GM18519 (cell line): ENCODE data around the gene EPS8L3.

Experiments
- ATAC-seq: cut with Tn5 transposase; IDR thresholded peaks from one replicate; pipeline ENCODE4 v1.9.1; 2021; ENCODE audit warnings: mild to moderate bottlenecking, moderate library complexity; ENCODE audit not compliant: unreplicated experiment, low FRiP score

The EPS8L3 gene

DNA sequence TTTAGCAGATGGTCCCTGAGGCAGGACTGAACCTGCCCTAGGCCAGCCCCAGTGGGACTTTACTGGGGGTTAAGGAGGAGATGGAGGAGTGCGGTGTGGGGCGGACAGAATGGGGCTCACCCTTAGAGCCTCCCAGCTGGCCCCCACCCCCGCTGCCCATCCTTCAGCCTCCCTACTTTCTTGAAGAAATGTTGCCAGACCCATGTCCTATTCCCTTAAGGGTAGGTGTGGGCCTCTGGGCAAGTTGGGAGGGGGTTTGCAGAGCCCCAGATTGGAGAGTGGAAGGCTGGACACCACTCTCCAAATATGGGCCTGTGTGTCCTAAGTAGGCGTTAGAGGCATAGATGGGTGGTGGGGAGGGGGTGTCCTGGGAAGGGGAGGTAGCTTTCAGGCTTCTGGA lies 19.2 kb upstream of the EPS8L3 start:
- ATAC-seq = no peak

DNA sequence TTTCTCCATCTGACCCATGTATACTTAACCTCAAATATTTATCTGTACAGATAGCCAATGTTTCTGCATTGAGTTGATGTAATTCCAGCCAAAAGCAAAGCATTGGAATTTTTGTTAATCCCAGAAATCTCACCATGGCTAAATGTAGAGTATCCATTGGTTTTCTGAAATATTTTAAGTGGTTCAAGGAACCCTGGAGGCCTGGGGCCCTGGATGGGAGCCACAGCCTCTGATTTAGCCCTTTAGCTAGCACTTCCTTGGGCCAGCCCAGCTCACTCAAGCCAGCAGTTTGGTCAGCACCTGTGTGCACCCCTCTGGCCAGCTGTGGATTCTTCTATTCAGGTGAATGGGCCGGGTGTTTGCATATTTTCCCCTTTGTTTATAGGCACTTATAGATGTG lies 18.8 kb upstream of the EPS8L3 start:
- no peak for ATAC-seq

- ATAC-seq = no peak
Observed at GRCh38 chr1:109781806-109782205, 18.1 kb upstream of the EPS8L3 start.

- ATAC-seq = no peak
Observed at GRCh38 chr1:109780982-109781381, 17.3 kb upstream of the EPS8L3 start.

- ATAC-seq = no peak
Observed at GRCh38 chr1:109777980-109778625, 14.4 kb upstream of the EPS8L3 start.

- ATAC-seq = no peak
Observed at GRCh38 chr1:109777436-109777835, 13.7 kb upstream of the EPS8L3 start.

DNA sequence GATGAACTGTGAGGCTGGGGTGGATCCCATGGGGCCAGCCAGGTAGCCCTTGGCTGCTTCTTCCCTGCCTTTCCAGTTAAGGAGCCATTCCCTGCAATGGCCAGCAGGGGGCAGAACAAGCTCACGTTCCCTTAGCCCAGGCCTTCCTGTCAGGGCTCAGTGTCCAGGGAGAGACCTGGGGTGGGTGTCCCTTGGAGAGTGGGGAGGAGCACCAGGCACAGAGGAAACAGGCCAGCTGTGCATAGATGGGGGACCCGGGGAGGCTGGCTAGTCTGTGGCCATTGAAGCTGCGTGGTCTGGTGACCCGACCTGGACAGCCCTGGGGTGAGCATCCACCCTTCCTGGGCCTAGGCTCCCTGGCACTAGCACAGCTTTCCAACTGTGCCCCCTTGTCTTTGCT lies 13.2 kb upstream of the EPS8L3 start:
- ATAC-seq = no peak

- no peak for ATAC-seq
Observed at GRCh38 chr1:109776206-109776835, 12.6 kb upstream of the EPS8L3 start.

GRCh38 chr1:109775398-109775797 lies 11.7 kb upstream of the EPS8L3 start:
- no peak for ATAC-seq

GRCh38 chr1:109773900-109774485 lies 10.3 kb upstream of the EPS8L3 start:
- no peak for ATAC-seq

DNA sequence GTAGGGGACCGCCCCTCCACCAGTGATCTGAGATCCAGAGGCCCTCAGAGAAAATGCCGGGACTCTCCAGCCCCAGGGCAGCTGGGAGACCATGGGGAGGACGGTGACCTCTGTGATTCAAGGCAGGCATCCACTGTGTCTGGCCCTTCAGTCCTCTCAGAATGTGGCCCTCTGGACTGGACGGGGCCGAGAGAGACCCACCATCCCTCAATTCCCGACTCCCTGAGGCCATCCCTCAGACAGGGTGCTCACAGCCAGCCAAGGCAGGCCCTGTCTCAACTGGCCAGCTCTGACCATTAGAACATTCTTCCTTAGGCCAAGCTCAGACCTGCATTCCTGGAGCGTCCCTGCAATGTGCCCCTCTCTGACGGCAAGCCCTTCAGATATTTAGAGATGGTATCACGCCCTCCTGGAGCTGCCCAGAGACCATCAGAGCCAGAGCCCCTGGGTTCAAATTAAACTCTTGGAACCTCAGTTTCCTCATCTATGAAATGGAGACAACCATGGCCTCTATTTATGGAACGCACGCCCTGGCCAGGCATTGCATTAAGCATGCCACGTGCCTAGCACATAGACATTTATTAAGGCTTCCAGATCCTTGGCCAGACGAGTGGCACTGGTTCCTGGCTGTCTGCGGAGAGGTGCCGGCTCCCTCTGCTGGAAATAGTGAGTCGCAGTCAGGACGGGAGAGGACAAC lies 9.6 kb upstream of the EPS8L3 start:
- peak; percentile 49 for ATAC-seq

GRCh38 chr1:109772658-109773202 lies 9.0 kb upstream of the EPS8L3 start:
- ATAC-seq = no peak

GRCh38 chr1:109771712-109772657 lies 8.3 kb upstream of the EPS8L3 start:
- no peak for ATAC-seq

GRCh38 chr1:109770331-109771095 lies 6.8 kb upstream of the EPS8L3 start:
- ATAC-seq = no peak

DNA sequence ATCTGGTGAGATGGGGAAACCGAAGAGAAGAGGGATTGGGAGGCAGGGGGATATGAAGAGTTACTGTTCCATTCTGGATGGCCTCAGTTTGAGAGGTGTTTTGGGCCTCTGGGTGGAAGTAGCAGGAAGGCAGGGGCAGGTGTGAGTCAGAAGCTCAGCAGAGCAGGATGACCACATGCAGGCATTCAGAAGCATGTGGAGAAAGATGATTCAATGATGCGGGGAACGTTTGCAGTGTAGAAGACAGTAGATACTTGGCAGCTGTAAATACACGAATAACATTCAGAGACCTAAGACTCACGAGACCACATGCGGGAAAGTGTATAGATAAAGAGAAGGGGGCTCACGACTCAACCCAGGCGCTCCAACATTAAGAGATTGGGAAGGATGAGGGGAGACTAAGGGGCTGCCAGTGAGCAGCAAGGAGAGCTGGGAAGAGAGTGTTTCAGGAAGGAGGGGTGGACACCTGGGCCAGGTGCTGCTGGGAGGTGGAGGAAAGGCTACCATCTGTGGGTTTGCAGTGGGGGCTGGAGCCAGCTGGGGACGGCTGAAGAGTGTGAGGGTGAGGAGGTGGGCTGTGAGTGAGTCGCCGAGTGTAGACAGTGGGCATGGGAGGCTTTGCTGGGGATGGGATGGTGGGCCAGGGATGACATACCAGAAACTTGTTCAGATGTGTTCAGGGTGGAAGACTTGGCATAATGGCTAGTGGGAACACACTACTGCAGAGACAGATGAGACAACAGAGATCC lies 5.8 kb upstream of the EPS8L3 start:
- no peak for ATAC-seq

- no peak for ATAC-seq
Observed at GRCh38 chr1:109768820-109769219, 5.1 kb upstream of the EPS8L3 start.

DNA sequence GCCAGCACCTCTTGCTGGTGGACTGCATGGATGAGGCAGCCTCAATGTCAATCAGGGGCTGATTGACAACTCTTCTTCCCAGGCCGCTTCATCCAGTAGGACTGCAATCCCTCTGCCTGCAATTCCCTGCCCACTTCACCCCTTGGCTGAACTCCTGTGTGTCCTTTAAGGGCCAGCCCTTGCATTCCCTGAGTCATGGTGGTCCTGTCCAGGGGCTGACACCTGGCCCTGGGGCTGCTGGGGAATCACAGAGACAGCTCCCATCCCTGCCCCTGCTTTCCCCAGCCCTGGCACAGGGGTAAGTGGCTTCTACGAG lies 4.6 kb upstream of the EPS8L3 start:
- ATAC-seq = no peak

GRCh38 chr1:109767637-109768334 lies 4.1 kb upstream of the EPS8L3 start:
- ATAC-seq = no peak
